HG03439 (cell line): ENCODE data around the gene SLC41A3.
"Not testable (repeated sequence)": the region's sequence is repeated elsewhere in the genome, so short reads cannot be mapped to it uniquely, and the experiment has no call there.

Experiments
- ATAC-seq: cut with Tn5 transposase; IDR thresholded peaks from one replicate; pipeline ENCODE4 v1.9.1; 2021; ENCODE audit warnings: mild to moderate bottlenecking, moderate library complexity; ENCODE audit not compliant: unreplicated experiment

SLC41A3 gene

GRCh38 chr3:126107203-126107939 is 23.4 kb upstream of the SLC41A3 start:
- ATAC-seq: no peak

- ATAC-seq: no peak
Observed at GRCh38 chr3:126106336-126107202, 22.6 kb upstream of the SLC41A3 start.

GRCh38 chr3:126105691-126106187 is 21.8 kb upstream of the SLC41A3 start:
- ATAC-seq: no peak

- no peak for ATAC-seq
Observed at GRCh38 chr3:126104742-126105605, 21.1 kb upstream of the SLC41A3 start.

DNA sequence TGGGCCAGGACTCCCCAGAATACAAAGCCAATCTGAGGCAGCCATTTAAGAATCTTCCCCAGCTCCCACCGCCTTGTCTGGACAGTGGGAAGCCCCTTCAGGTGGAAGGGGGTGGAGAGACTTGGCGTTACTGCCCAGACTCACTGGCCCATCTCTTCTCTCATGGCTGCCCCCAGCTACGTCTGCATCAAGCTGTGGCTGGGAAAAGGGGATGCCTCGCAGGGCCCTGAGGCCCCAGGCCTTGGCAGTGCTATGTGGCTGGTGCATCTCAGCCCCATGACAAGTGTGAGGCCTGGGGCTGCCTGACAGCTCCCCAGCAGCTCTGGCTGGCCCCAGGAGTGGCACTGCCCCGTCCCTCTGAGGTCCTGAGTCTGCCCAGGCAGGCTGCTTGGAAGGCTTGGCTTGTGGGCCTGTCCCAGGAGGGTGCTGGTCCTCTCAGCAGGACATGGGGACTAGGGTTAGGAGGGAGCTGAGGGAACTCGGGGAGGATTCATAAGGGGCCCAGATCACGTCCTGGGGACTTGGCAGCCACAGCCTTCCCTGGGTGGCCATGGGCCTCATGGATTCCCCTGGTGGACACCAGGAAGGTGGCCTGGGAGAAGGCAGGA is 20.2 kb upstream of the SLC41A3 start:
- ATAC-seq: no peak

- ATAC-seq: no peak
Observed at GRCh38 chr3:126103121-126104027, 19.4 kb upstream of the SLC41A3 start.

DNA sequence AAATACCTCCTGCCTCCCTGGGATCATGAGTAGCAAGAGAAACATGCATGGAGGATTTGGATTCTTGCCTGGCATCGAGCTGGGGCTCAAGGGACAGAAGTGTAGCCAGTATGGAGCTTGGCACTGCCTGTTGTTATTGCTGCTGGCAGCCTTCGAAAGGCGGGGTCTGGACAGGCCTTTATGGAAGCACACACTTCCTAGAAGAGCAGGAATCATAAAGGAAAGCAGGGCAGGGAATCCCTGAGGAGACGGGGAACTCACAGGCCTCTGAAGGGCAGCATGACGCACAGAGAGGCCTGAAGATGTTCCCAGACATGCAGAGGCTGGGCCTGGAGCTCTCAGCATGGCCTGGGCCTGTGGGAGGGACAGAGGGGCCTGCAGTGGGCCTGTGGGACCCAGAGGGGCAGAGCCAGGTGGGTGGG is 18.6 kb upstream of the SLC41A3 start:
- ATAC-seq: no peak

DNA sequence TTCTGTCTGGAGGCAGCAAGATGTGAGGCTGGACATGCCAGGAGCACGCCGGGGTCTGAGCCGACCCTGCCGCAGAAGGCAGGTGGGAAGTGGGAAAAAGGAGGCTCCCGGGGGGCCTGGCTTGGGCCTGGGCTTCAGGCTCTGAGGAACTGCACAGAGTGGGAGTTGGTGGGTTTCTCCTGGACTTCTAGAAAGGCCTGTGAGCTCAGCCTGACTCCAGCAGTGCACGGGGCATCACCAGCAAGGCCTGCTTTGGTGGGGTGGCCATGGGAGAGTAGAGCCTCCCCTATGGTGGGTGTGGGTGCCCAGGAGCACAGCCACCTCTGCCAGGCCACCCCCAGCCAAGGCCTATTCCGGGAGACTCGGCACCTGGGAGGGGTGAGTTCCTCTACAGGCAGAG is 18.1 kb upstream of the SLC41A3 start:
- ATAC-seq: no peak

- no peak for ATAC-seq
Observed at GRCh38 chr3:126101521-126101982, 17.6 kb upstream of the SLC41A3 start.

- no peak for ATAC-seq
Observed at GRCh38 chr3:126100634-126101301, 16.8 kb upstream of the SLC41A3 start.

GRCh38 chr3:126100269-126100633 is 16.3 kb upstream of the SLC41A3 start:
- ATAC-seq: no peak

DNA sequence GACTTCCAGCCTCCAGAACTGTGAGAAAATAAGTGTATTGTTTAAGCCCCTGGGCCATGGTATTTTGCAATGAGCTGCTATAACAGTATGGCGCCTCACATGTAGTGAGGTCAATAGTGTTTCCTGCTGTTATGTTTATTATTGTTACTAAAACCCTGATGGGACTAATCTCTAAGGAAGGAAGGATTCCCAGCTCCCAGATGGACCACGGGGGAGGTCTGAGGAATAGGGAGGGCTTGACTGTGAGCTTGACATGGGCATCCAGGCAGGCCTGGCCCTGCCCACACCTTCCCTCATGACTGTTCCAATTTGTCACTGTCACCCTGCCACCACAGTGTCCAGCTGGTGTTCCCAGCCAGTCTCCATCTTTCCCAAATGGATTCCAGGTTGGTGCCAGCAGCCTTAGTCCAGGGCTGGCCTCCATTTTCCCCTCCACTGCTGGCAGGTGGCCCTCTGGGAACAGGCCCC is 14.5 kb upstream of the SLC41A3 start:
- no peak for ATAC-seq

DNA sequence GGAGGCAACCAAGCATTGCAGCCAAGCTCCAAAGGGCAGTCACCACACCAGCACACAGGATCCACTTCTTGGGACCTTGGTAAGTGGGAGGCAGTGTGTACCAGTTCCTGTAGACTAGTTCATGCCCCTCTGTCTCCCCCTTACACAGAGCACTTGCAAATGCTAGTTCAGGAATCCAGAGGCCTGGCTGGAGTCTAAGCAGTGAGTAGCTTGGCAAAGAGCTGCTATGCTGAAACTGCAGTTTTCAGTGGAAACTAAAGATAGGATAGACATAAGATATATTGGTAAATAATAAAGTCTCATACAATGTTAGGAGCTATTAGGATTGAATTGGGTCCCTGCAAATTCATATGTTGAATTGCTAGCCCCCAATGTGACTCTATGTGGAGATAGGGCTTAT is 13.9 kb upstream of the SLC41A3 start:
- no peak for ATAC-seq

GRCh38 chr3:126096274-126096673 is 12.3 kb upstream of the SLC41A3 start:
- ATAC-seq: not testable (repeated sequence)

DNA sequence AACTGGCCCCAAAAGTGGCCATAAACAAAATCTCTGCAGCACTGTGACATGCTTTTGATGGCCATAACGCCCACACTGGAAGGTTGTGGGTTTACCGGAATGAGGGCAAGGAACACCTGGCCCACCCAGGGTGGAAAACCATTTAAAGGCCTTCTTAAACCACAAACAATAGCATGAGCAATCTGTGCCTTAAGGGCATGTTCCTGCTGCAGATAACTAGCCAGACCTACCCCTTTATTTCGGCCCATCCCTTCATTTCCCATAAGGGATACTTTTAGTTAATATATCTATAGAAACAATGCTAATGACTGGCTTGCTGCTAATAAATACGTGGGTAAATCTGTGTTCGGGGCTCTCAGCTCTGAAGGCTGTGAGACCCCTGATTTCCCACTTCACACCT is 8.2 kb upstream of the SLC41A3 start:
- ATAC-seq: not testable (repeated sequence)

- ATAC-seq: no peak
Observed at GRCh38 chr3:126087552-126088175, 3.7 kb upstream of the SLC41A3 start.

DNA sequence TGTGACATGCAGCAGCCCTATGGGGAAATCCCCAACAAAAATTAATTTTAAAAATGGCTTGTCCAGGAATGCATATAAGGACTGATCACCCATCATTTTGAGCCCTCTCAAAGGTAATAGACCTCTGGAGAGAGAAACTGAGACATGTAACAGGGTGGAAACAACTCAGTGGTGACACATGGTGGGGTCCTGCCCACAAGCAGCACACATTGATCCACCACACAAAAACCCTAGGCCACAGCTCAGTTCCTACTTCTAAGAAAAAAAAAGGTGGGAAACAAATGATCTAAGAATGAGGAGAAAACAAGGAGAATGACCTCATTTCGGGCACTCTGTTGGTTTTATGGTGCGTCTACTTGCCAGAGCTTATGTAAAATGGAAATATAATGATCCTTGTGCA is 1.9 kb upstream of the SLC41A3 start:
- no peak for ATAC-seq

DNA sequence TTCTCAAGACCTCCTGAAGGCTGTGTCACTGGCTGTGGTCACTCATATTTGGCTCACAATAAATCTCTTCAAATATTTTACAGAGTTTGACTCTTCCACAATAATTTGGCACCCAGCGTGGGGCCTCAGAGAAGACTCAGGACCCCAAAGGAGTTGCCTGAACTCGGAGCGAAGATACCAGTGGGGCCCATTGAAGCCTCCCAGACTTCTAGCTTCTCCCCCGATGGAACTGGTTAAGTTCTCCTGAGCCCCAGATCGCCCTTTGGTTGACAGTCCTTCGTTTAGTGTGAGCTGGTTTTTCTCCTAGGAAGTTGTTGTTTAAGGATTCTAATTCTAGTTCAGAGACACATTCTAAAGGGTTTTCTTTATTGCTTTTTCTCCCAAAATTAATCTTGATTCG is 1.4 kb upstream of the SLC41A3 start:
- no peak for ATAC-seq
